ENCODE measurements around the gene ZNF653.
"Not testable (repeated sequence)": the region's sequence is repeated elsewhere in the genome, so short reads cannot be mapped to it uniquely, and the experiment has no call there.

Gene ZNF653

DNA sequence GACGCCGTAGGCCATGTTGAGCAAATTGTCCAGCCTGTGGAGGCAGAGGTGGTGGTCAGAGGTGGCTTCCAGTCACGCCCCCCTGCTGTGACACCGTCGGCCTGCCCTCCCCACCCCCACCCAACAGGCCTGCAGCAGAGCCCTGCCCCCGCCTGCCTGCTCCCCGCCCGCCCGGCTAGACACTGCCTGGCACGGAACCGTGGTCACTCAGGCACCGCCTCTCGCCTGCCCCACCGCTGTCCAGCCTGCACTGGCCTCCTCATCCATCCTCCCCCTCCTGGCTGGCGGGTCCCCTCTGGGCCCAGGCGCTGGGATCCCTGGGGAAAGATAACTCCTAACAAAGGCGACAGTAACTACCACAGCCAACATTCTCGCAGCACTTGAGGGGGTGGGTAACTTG is 48.5 kb downstream of the ZNF653 start:
- no peak for DNase-seq (ENCODE audit: low read depth in 2 of 2, low spot score in 1 of 2)

- no peak for DNase-seq (ENCODE audit: low read depth in 2 of 2, low spot score in 1 of 2)
These were observed 49.0 kb downstream of the ZNF653 start for GRCh38 chr19:11456659-11457058.

DNA sequence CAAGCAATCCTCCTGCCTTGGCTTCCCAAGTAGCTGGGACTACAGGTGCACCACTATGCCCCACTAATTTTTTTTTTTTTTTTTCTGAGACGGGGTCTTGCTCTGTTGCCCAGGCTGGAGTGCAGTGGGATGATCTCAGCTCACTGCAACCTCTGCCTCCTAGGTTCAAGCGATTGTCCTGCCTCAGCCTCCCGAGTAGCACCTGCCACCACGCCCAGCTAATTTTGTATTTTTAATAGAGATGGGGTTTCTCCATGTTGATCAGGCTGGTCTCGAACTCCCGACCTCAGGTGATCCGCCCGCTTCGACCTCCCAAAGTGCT is 50.4 kb downstream of the ZNF653 start:
- DNase-seq (ENCODE audit: low read depth in 2 of 2, low spot score in 1 of 2): not testable (repeated sequence)

- DNase-seq (ENCODE audit: low read depth in 2 of 2, low spot score in 1 of 2): no peak
These were observed 51.9 kb downstream of the ZNF653 start for GRCh38 chr19:11453468-11454341.

- no peak for DNase-seq (ENCODE audit: low read depth in 2 of 2, low spot score in 1 of 2)
These were observed 52.9 kb downstream of the ZNF653 start for GRCh38 chr19:11452620-11453310.

- DNase-seq (ENCODE audit: low read depth in 2 of 2, low spot score in 1 of 2): no peak
These were observed 53.6 kb downstream of the ZNF653 start for GRCh38 chr19:11451871-11452619.

DNA sequence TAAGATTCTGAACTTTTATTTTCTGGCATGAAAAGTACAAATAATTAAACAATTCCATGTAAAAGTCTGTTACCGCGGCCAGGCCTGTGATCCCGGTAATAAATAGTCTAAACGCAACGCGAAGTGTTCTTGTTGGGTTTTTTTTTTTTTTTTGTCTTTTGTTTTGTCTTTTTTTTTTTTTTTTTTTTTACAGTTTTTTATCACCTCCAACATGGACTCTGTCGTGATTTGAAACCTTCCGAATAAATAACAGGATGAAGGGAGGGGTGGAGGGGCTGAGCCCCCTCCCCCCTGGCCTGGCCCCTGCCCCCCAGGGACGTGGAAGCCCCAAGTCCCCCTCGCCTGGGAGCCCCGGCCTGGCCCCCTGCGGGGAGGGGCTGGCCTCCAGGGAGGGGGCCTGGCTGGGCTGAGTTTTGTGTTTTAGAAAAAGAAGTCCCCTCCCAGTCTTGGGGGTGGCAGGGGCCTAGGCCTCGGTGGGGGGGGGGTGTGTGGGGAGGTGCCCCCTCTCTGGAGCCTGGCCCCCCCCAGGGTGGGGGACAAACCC is 54.2 kb downstream of the ZNF653 start:
- no peak for DNase-seq (ENCODE audit: low read depth in 2 of 2, low spot score in 1 of 2)

DNA sequence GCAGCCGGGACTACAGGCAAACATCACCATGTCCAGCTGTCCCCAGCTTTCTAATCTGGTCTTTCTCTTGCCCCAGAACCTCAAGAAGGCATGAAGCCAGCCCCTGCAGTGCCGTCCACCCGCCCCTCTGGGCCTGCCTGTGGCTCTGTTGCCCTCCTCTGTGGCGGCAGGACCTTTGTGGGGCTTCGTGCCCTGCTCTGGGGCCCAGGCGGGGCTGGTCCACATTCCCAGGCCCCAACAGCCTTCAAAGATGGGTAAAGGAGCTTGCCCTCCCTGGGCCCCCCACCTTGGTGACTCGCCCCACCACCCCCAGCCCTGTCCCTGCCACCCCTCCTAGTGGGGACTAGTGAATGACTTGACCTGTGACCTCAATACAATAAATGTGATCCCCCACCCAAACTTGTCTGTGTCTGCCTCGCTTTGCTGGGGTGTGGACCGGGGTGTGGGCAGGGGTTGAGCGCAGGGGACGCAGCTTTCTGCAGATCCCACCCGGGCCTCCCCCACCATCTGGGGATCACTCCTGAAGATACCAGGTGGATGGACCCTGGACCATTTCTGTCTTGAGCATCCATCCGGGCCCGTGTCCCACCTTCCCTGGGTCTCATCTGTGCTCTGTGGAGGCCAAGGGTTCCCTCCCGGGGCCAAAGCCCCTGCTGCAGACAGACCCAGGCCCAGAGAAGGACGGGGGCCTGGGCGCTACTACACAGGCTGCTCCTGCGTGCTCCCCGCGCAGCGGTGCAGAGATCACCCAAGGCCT is 54.9 kb downstream of the ZNF653 start:
- no peak for DNase-seq (ENCODE audit: low read depth in 2 of 2, low spot score in 1 of 2)

DNA sequence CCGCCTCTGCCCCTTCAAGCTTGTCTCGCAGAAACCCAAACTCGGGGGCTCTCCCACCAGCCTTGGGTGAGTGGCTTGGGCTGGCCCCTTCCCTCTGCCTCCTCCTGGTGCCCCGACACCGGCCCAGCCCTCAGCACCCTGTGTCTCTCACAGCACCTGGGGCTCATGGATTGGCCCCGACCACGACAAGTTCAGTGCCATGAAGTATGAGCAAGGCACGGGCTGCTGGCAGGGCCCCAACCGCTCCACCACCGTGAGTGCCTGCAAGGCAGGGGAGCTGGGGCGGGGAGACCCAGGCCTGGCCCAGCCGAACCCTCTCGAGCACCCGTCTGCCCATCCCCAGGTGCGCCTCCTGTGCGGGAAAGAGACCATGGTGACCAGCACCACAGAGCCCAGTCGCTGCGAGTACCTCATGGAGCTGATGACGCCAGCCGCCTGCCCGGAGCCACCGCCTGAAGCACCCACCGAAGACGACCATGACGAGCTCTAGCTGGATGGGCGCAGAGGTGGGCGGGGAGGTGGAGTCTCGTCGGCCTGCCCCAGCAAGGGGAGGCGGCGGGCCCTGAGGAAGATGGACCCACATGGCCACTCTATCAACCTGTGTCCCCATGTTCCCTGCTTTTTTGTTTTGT is 56.6 kb downstream of the ZNF653 start:
- no peak for DNase-seq (ENCODE audit: low read depth in 2 of 2, low spot score in 1 of 2)

GRCh38 chr19:11448410-11448809 is 57.2 kb downstream of the ZNF653 start:
- no peak for DNase-seq (ENCODE audit: low read depth in 2 of 2, low spot score in 1 of 2)

DNA sequence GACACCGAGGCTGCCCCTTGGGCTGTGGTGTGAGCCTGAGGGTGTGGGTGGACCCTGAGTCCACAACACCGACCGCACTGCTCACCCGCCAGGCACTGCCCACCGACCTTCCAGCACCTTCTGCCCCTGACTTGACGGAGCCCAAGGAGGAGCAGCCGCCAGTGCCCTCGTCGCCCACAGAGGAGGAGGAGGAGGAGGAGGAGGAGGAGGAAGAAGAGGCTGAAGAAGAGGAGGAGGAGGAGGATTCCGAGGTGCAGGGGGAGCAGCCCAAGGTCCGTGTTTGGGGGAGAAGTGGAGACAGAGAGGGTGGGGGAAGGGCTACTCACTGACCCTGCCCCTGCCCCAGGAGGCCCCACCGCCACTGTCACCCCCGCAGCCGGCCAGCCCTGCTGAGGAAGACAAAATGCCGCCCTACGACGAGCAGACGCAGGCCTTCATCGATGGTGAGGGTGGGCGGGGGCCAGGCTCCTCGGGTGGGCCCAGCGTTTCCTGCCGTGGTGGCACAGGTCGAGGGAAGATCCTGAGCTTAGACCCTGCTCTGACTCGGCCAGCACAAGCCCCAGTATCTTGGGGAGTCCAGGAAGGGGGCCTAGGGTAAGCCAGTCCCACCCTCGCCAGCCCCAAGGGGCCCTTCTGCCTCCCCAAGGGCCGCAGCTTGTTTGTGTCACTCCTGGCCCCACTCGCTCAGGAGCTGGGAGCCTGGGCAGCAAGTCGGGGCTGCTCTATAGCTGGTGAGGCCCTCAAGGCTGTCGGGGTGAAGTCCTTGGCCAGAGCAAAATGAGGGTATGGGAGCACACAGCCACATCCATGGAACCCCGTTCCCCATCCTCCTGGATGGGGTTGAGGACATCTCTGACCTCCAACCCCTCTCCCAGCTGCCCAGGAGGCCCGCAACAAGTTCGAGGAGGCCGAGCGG is 58.0 kb downstream of the ZNF653 start:
- no peak for DNase-seq (ENCODE audit: low read depth in 2 of 2, low spot score in 1 of 2)

DNA sequence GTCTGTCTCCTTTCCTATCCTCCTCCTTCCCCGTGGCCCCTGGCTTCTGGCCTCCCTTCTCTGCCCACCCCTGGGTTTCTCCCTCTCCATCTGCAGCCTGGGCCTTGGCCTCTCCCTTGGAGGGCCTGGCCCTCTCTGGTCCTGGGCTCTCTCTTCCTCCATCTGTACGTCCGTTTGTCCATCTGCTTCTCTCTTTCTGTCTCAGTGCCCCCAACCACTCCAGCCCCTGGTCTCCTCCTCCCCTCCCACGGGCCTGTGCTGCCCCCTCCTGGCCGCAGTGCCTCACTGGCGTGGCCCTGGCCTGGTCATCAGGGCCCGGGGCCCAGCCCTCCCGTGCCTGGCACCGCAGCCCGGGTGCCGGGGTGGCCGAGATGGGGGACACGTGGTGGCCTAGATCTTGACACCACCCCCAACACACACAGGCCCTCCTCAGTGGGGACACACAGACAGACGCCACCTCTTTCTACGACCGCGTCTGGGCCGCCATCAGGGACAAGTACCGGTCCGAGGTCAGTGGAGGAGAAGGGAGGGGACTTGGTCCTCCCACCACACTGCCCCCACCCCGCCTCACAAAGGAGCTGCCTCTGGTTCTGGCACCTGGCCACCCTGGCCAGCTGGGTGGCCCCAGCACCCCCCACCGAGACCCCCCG is 58.9 kb downstream of the ZNF653 start:
- DNase-seq (ENCODE audit: low read depth in 2 of 2, low spot score in 1 of 2): no peak

- no peak for DNase-seq (ENCODE audit: low read depth in 2 of 2, low spot score in 1 of 2)
These were observed 59.4 kb downstream of the ZNF653 start for GRCh38 chr19:11446271-11446651.

DNA sequence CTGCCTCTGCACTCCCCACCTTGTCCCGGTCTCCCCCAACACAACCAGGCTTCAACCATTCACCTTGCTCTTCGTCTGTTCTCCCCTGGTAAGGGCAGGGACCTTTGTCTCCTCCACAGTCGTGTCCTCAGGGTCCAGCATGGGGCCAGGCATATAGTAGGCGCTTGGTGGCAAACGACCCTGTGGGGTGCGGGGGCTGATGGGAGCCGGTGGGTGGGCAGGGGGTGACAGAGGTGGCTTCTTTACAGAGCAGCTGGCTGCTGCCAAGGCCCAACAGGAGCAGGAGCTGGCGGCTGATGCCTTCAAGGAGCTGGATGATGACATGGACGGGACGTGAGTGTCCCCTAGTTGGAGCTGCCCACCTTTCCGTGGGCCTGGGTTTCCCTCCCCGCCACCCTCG is 60.5 kb downstream of the ZNF653 start:
- no peak for DNase-seq (ENCODE audit: low read depth in 2 of 2, low spot score in 1 of 2)

GRCh38 chr19:11444059-11444458 is 61.6 kb downstream of the ZNF653 start:
- no peak for DNase-seq (ENCODE audit: low read depth in 2 of 2, low spot score in 1 of 2)

DNA sequence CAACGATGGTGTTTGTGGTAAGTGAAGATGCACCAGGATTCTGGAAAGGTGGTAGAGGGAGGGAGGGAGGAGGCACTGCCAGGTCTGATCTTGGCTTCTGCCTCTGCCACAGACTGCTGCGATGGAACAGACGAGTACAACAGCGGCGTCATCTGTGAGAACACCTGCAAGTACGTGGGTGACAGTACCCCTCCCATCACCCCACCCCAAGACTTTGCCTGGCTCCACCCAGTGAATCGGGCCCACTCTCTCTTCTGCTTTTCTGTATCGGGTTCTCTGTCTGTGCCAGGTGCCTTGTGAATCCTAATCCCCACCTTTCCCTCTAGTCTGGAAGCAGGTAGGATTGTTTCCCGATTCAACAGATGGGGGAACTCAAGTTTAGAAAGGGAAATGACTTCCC is 67.7 kb downstream of the ZNF653 start:
- DNase-seq (ENCODE audit: low read depth in 2 of 2, low spot score in 1 of 2): no peak

- DNase-seq (ENCODE audit: low read depth in 2 of 2, low spot score in 1 of 2): no peak
These were observed 69.8 kb downstream of the ZNF653 start for GRCh38 chr19:11435833-11436313.

DNA sequence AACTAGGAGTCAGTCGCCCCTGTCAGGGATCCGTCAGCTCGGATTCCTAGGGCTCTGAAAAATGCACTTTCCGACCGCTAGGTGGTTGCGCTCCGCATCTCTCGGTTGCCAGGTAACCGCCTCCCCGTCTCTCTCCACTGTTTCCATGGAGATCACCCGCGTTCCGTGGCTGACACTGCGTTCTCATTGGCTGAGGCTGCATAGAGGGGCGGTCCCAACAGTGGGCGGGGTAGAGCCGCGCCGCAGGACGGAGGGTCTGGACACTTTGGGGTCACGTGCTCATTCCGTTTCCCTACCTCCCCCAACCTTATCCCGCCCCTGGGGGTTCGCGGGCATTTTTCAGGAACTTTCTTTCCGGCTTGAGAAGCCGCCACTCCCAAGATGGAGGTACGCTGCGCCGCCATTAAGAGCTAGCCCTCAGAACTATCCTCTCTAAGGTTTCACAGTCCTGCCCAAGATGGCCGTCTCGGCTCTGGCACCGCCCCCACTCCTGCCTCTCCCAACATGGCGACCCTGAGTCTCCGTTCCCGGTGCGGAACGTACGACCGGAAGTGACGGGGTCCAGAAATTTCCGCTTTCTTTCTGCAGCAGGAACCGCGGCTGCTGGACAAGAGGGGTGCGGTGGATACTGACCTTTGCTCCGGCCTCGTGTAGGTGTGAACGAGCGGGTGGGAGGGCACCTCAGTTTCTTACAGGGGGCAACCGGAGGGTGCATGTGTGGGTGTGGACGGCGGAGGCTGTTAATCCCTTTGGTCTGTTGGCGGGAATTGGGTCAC is 70.4 kb downstream of the ZNF653 start, which contains the start of the genes ODAD3 and PRKCSH:
ODAD3 (minus strand) TSS at position 65 of the 776 bp plus-strand sequence. CDS start 105 bp downstream, outside the sequence.
PRKCSH (plus strand) TSS at position 579 of the 776 bp plus-strand sequence. CDS start 483 bp downstream, outside the sequence.
- peak; percentile 94 to 97 for DNase-seq (ENCODE audit: low read depth in 2 of 2, low spot score in 1 of 2)

Data from stimulated activated CD8-positive, alpha-beta memory T cell treated with anti-CD3 and anti-CD28 coated beads, Interleukin-4, amount 100 ng/mL, for 1 hour (primary cell).